K562 (cell line): Measurements from ENCODE around the gene BCL2L1. TPM values are rescaled to one million over a fixed set of nuclear protein-coding genes. Genes with fewer than 3 reads are reported as not detected.

Experiments used
- ATF1 ChIP-seq, 2 experiments: fragments of 450-650 bp in 1 of 2; IDR thresholded peaks; 2 replicates each; pipeline ENCODE4 v1.6.1; 2016; ENCODE audit warnings: missing compliant biosample characterization in 1 of 2, missing genetic modification characterization in 1 of 2
- FOXP1 ChIP-seq: sonication (generic); formaldehyde crosslinking; IDR thresholded peaks from 2 replicates; pipeline ENCODE4 v1.8.0; 2022; ENCODE audit warnings: mild to moderate bottlenecking, missing genetic modification reagents
- GABPB1 ChIP-seq: sonication (generic); formaldehyde crosslinking; IDR thresholded peaks from 2 replicates; pipeline ENCODE4 v1.8.0; 2022; ENCODE audit warnings: mild to moderate bottlenecking, missing genetic modification reagents
- GMEB1 ChIP-seq: fragments of 250-450 bp; sonication (Bioruptor Pico); IDR thresholded peaks from 2 replicates; pipeline ENCODE4 v1.4.0; 2020; ENCODE audit warnings: mild to moderate bottlenecking
- HNRNPH1 ChIP-seq: fragments of 200-400 bp; formaldehyde crosslinking; optimal IDR thresholded peaks from 2 replicates; pipeline ENCODE3; 2017; ENCODE audit warnings: low read depth, mild to moderate bottlenecking, low read length, moderate library complexity
- HOXB6 ChIP-seq: fragments of 250-450 bp; sonication (Bioruptor Pico); IDR thresholded peaks from 2 replicates; pipeline ENCODE4 v1.5.1; 2022; ENCODE audit warnings: mild to moderate bottlenecking, borderline replicate concordance
- MAZ ChIP-seq, 2 experiments: fragments of 450-650 bp in 1 of 2; sonication (generic) in 1 of 2; formaldehyde crosslinking; IDR thresholded peaks in 1 of 2; conservative IDR thresholded peaks in 1 of 2; 2 replicates each; pipeline versions ENCODE4 v1.4.0 to v1.5.0; 2020; ENCODE audit warnings: mild to moderate bottlenecking in 1 of 2, missing genetic modification reagents in 1 of 2
- PKNOX1 ChIP-seq: fragments of 450-650 bp; IDR thresholded peaks from 2 replicates; pipeline ENCODE4 v1.6.1; 2016
- POLR2G ChIP-seq: fragments of 200-400 bp; formaldehyde crosslinking; IDR thresholded peaks from 2 replicates; pipeline ENCODE4 v1.6.1; 2017; ENCODE audit warnings: low read depth, mild to moderate bottlenecking, antibody characterized with exemption, low read length, moderate library complexity
- SREBF1 ChIP-seq: fragments of 150-350 bp; IDR thresholded peaks from 2 replicates; pipeline ENCODE4 v1.6.1; 2014; ENCODE audit warnings: antibody characterized with exemption, low read depth, low read length, borderline replicate concordance
- THAP7 ChIP-seq: fragments of 250-450 bp; sonication (Bioruptor Pico); IDR thresholded peaks from 2 replicates; pipeline ENCODE4 v1.5.0; 2021
- THRB ChIP-seq: fragments of 450-650 bp; formaldehyde crosslinking; conservative IDR thresholded peaks from 2 replicates; pipeline ENCODE4 v1.4.0; 2022; ENCODE audit warnings: mild to moderate bottlenecking, missing genetic modification characterization
- ZFPM2 ChIP-seq: fragments of 250-450 bp; sonication (Bioruptor Pico); IDR thresholded peaks from 2 replicates; pipeline ENCODE4 v1.5.1; 2022; ENCODE audit warnings: mild to moderate bottlenecking
- ZNF143 ChIP-seq: sonication (generic); formaldehyde crosslinking; IDR thresholded peaks from 2 replicates; pipeline ENCODE4 v1.9.0; 2022; ENCODE audit warnings: mild to moderate bottlenecking, missing genetic modification reagents
- ZNF274 ChIP-seq: IDR thresholded peaks from 2 replicates; pipeline ENCODE4 v1.6.1; 2011; ENCODE audit warnings: low read depth, mild to moderate bottlenecking, low read length, moderate library complexity, borderline replicate concordance
- ZNF3 ChIP-seq: fragments of 250-450 bp; sonication (Bioruptor Pico); IDR thresholded peaks from 2 replicates; pipeline ENCODE4 v1.5.0; 2021; ENCODE audit warnings: mild to moderate bottlenecking, moderate library complexity
- ZNF551 ChIP-seq: fragments of 250-450 bp; sonication (Bioruptor Pico); IDR thresholded peaks from 2 replicates; pipeline ENCODE4 v1.5.0; 2021; ENCODE audit warnings: mild to moderate bottlenecking, moderate library complexity
- ZNF740 ChIP-seq, 3 experiments: fragments of 200-800 bp in 1 of 3; sonication (Bioruptor generic) in 1 of 3; sonication (generic) in 1 of 3; formaldehyde crosslinking in 1 of 3; IDR thresholded peaks; 2 replicates each; pipeline versions ENCODE4 v1.6.1 to v1.8.0; 2016 to 2022; ENCODE audit warnings: mild to moderate bottlenecking in 2 of 3, missing compliant biosample characterization in 2 of 3, missing genetic modification characterization in 2 of 3, missing genetic modification reagents in 1 of 3
- polyA plus RNA-seq, 8 experiments: library from polyadenylated mRNA; depleted of rRNA in 4 of 8; stranded (reverse) in 5 of 8; unstranded in 3 of 8; fragments of >200 nt; fragmentation: Nextera tagmentation in 2 of 8; fragmentation: Illumina TruSeq in 1 of 8; extraction: Ambion mirVana in 2 of 8; extraction: Trizol in 1 of 8; gene quantifications; 2 replicates each; pipeline versions ENCODE4 v1.2.1 to v1.2.3, GENCODE V29; 2011 to 2014; ENCODE audit warnings: inconsistent platforms in 1 of 8, missing spikeins in 1 of 8
- total RNA-seq, 7 experiments: library from RNA; depleted of rRNA in 6 of 7; stranded (reverse); fragments of >200 nt in 6 of 7; fragmentation: Illumina TruSeq in 2 of 7; extraction: Trizol in 2 of 7; gene quantifications; 2 replicates each; pipeline versions ENCODE4 v1.2.1 to v1.2.3, GENCODE V29; 2011 to 2021; ENCODE audit warnings: low replicate concordance in 1 of 7
- TF ChIP-seq, protein P1 (sequence below), 2 experiments: fragments of 450-650 bp; conservative IDR thresholded peaks; 2 replicates each; pipeline ENCODE4 v1.6.1; 2017; ENCODE audit warnings: mild to moderate bottlenecking in 2 of 2, moderate library complexity in 2 of 2

The BCL2L1 gene
- total and polyA plus RNA-seq, 9 of the 15 experiments (the other 6 are each of a cell fraction or from before 2014, with no cell fraction given), result 3.3 to 182 (median 120) TPM

DNA sequence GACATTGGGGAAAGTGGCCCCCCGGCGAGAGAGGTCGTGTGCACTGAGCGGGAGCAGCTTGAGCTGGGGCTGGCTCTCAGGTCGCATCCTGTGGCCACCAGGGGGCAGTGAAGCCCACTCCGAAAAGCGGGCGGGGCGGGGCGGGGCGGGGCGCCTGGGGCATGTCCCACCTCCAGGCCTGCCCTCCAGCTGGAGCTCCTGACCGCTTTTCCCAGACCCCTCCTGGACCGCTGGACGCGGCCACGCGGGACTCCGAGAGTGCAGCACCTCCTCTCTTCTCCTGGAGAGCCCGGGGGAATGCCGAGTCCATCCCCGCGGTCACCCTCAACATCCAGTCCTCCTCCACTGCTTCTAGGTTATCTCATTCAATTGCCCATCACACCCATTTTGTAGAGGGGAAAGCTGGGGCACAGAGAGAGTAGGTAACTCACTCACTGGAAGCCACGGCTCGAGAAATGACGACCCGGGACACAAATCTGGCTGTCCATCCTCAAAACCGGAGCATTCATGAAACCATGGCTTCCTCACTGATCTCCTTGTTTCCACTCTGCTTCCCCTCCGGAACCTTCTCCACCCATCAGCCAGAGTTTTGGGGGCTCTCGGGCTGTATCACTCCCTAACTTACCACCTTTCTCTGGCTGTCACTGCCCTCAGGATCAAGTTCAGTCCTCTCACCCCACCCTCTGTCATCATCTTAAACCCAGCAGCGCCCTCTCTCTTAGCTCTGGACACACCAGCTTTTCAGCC, 60.9 kb downstream of the BCL2L1 start (continued):
- no peak for TF ChIP-seq GMEB1 (CRISPR knock-in tag)
- peak; percentile 78 to 83 for TF ChIP-seq MAZ (CRISPR knock-in tag; conservative IDR thresholded peaks at IDR 0.05 in 1 of 2, IDR thresholded peaks at IDR 0.05 in 1 of 2)
- 0 out of 2 replicates have a peak, but pooled peaks have one; percentile 44 for TF ChIP-seq FOXP1
- TF ChIP-seq ZNF143 (CRISPR knock-in tag), result no peak
- no peak for TF ChIP-seq ATF1 (CRISPR knock-in tag; IDR thresholded peaks at IDR 0.05)
- peak; percentile 63 for TF ChIP-seq ATF1 (tag; IDR thresholded peaks at IDR 0.05)
- no peak for TF ChIP-seq SREBF1
- TF ChIP-seq ZNF274, result no peak
- TF ChIP-seq ZNF3 (CRISPR knock-in tag), result peak; percentile 74
- TF ChIP-seq, protein P1, sequence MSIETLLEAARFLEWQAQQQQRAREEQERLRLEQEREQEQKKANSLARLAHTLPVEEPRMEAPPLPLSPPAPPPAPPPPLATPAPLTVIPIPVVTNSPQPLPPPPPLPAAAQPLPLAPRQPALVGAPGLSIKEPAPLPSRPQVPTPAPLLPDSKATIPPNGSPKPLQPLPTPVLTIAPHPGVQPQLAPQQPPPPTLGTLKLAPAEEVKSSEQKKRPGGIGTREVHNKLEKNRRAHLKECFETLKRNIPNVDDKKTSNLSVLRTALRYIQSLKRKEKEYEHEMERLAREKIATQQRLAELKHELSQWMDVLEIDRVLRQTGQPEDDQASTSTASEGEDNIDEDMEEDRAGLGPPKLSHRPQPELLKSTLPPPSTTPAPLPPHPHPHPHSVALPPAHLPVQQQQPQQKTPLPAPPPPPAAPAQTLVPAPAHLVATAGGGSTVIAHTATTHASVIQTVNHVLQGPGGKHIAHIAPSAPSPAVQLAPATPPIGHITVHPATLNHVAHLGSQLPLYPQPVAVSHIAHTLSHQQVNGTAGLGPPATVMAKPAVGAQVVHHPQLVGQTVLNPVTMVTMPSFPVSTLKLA (conservative IDR thresholded peaks at IDR 0.05), result peak; percentile 65 to 80
- peak; percentile 92 for TF ChIP-seq THRB (CRISPR knock-in tag)
- TF ChIP-seq ZNF740 (CRISPR knock-in tag; IDR thresholded peaks at IDR 0.05), result no peak
- no peak for TF ChIP-seq ZNF740 (tag; IDR thresholded peaks at IDR 0.05)
- peak; percentile 86; the same call in 1 of the 2 replicates for TF ChIP-seq ZFPM2 (CRISPR knock-in tag)
- peak; percentile 84 for TF ChIP-seq POLR2G
- TF ChIP-seq HNRNPH1, result no peak
- peak; percentile 82 for TF ChIP-seq PKNOX1
- peak; percentile 59 for TF ChIP-seq GABPB1 (CRISPR knock-in tag)
- no peak for TF ChIP-seq ZNF551 (CRISPR knock-in tag)
- peak; percentile 80 for TF ChIP-seq THAP7
- no peak for TF ChIP-seq HOXB6 (CRISPR knock-in tag)
